AG04450 (cell line): Measurements from ENCODE around the gene RPS24. TPM values are rescaled to one million over a fixed set of nuclear protein-coding genes. Genes with fewer than 3 reads are reported as not detected.

Source experiments
- CTCF ChIA-PET: fragments of 300-600, 350-600 bp; formaldehyde crosslinking; extraction: SDS; loops from one replicate; lab custom pipeline; 2022; ENCODE audit warnings: antibody characterized with exemption, inconsistent platforms; lab: Charles Lee
- POLR2A ChIA-PET: fragments of 350-600 bp; formaldehyde crosslinking; extraction: SDS; loops from one replicate; lab custom pipeline; 2021; ENCODE audit warnings: antibody characterized with exemption, inconsistent platforms; lab: Yijun Ruan, JAX
- DNase-seq: peaks from one replicate; pipeline ENCODE4 v3.0.0-alpha.2; 2011; ENCODE audit warnings: low read depth, low spot score
- H3K27ac ChIP-seq: one replicate; pipeline ENCODE4 v1.5.1; 2012; ENCODE audit warnings: low read depth, low read length, control low read depth
- H3K27me3 ChIP-seq: one replicate; pipeline ENCODE4 v1.6.0; 2012; ENCODE audit warnings: low read length; ENCODE audit not compliant: control insufficient read depth, insufficient read depth
- H3K4me3 ChIP-seq: 2 replicates; pipeline ENCODE4 v1.5.1; 2011; ENCODE audit warnings: mild to moderate bottlenecking, low read depth, low read length, control low read depth
- H3K9me3 ChIP-seq: 2 replicates; pipeline ENCODE4 v1.5.1; 2012; ENCODE audit warnings: low read length; ENCODE audit not compliant: control insufficient read depth, insufficient read depth
- polyA plus RNA-seq: library from polyadenylated mRNA; depleted of rRNA; stranded (reverse); fragments of >200 nt; gene quantifications from 2 replicates; pipeline ENCODE4 v1.2.3, GENCODE V29; 2011
- TF ChIP-seq, protein P1 (sequence below): IDR thresholded peaks from 2 replicates; pipeline ENCODE4 v1.5.1; 2011; ENCODE audit warnings: low read depth, low read length, control low read depth, inconsistent platforms

The RPS24 gene
- polyA plus RNA-seq, 1 experiment = 3,777 TPM

DNA sequence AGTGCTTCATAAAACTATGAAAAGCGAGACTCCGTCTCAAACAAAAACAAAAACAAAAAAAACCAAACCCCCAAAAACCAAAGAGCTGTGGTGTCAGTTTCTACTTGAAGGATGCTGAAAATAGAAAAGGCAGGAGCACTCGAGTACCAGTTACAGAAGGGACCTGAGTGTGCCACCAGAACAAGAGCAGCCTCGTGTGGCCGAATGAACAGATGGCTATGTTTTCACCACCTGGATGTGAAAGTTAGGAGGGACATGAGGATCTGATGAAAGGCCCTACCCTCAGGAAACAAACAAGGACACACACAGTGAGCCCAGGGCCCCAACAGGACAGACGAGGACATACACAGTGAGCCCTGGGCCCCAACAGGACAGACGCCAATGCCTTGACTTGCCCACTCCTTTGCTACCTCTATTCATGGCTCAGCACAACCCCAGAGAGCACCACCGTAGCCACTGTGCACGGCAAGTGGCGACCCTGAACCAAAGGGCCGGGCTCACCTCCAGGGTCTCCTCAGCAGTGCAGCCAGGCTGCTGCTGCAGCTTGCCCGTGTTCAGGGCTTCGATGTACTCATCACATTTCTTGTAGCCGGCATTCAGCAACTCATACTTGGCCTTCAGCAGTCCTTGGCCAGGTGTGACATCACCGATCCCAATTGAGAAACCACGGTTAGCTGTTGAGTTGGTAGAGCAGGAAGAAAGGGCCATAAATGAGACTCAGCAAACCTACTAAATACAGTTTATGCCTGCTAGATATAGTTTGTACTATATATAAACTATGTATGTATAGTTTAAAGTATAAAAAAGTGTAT, 29.2 kb upstream of the RPS24 start:
- Histone ChIP-seq H3K27ac (no peak overlapping the region), H3K27me3 (no peaks in the 10 kb centered on the region), H3K4me3 (no peak overlapping the region), H3K9me3 (no peaks in the 10 kb centered on the region)
- ChIA-PET POLR2A (no interaction called here), CTCF (no interaction called here)
- TF ChIP-seq, protein P1, sequence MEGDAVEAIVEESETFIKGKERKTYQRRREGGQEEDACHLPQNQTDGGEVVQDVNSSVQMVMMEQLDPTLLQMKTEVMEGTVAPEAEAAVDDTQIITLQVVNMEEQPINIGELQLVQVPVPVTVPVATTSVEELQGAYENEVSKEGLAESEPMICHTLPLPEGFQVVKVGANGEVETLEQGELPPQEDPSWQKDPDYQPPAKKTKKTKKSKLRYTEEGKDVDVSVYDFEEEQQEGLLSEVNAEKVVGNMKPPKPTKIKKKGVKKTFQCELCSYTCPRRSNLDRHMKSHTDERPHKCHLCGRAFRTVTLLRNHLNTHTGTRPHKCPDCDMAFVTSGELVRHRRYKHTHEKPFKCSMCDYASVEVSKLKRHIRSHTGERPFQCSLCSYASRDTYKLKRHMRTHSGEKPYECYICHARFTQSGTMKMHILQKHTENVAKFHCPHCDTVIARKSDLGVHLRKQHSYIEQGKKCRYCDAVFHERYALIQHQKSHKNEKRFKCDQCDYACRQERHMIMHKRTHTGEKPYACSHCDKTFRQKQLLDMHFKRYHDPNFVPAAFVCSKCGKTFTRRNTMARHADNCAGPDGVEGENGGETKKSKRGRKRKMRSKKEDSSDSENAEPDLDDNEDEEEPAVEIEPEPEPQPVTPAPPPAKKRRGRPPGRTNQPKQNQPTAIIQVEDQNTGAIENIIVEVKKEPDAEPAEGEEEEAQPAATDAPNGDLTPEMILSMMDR = no peak
- no peak for DNase-seq

DNA sequence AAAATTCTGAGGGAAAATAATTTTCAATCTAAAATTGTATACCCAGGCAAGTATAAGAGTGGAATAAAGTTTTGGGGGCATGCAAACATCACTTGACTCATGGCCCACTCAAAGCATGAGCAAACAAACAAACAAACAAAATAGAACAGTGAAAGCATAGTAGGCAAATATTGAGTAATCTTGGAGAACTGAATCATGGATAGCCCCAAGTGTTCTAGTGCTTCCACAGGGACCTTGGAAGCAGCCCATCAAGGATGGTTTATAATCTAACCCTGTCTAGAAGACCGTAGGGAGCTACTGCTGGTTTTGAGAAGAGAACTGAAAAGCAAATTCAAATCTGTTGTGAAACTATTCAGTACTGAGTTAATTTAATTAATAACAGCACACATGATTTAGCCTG, 26.5 kb upstream of the RPS24 start:
- ChIA-PET CTCF (no interaction called here), POLR2A (no interaction called here)
- TF ChIP-seq, protein P1 = no peak

DNA sequence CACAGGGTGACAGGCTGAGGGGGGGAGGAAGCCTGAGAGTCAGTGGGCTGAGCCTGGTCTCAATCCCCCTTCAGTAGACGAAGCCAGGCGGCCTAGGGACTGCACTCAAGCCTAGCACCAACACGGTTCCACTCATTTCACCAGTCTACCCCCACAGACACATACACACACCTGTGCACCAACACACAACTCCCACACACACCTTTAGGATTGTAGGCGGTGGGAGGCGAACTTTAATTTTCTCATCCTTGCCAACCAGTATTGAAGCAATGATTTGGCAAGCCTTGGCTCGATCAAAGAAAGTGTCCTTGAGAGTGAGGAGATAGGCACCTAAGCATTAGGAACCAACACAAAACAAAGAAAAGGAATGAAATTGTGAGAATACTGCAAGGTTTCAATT, 24.0 kb upstream of the RPS24 start:
- Histone ChIP-seq H3K4me3 (no peak overlapping the region), H3K9me3 (no peaks in the 10 kb centered on the region), H3K27me3 (no peaks in the 10 kb centered on the region), H3K27ac (no peak overlapping the region)
- no peak for DNase-seq
- ChIA-PET CTCF (interaction anchor here (2.8 kb wide), 1 partner anchor 163 kb away, joined by 6 read pairs; no protein-coding TSS in a partner anchor), POLR2A (no interaction called here)
- TF ChIP-seq, protein P1 = no peak

More for the DNA sequence above, 26.5 kb upstream of the RPS24 start:
- DNase-seq = no peak
- no peaks in the 10 kb centered on the region for H3K27me3 ChIP-seq
- H3K9me3 ChIP-seq = no peaks in the 10 kb centered on the region
- no peak overlapping the region for H3K27ac ChIP-seq
- H3K4me3 ChIP-seq = no peak overlapping the region

DNA sequence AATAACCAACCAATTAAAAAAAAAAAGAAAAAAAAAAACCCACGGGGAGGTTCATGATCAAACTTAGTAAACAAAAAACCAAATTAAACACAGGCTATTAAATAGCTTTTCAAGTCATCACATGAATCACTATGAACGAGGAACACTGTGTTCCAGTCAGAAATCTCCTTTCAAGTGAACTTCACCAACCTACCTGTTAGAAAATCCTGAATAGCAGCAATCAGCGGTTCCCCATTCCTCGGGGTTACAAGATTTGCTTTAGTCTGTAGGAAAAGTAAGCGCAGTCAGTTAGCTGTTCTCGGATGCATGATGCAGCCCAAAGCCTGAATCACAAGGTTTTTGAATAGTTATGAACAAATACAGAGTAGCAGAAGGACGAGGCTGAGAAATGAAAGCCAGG, 23.4 kb upstream of the RPS24 start:
- no peaks in the 10 kb centered on the region for H3K9me3 ChIP-seq
- POLR2A ChIA-PET = no interaction called here
- TF ChIP-seq, protein P1 = no peak
- no peak for DNase-seq
- H3K27me3 ChIP-seq = no peaks in the 10 kb centered on the region
- no peak overlapping the region for H3K27ac ChIP-seq
- CTCF ChIA-PET = interaction anchor here (1.1 to 2.8 kb wide), 2 partner anchors 18 to 163 kb away, joined by 3 to 6 read pairs; no protein-coding TSS in a partner anchor
- no peak overlapping the region for H3K4me3 ChIP-seq

DNA sequence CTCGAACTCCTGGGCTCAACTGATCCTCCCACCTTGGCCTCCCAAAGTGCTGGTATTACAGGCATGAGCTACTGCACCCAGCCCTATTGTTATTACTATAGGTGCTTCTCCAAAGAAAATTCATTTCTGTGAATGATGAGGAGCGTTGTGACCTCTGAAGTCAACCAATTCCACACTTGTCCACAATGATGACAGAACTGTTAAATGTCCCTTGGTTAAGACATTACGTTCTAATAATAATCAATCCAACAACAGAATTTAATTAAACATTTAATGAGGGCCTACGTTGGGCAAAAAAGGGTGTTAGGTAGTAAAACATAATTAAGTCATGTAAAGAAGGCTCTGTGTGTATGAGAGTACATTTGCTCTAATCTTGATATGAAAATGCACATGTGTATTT, 22.6 kb upstream of the RPS24 start:
- CTCF ChIA-PET = interaction anchor here (1.1 to 2.8 kb wide), 2 partner anchors 17 to 164 kb away, joined by 3 to 6 read pairs; no protein-coding TSS in a partner anchor
- TF ChIP-seq, protein P1 = no peak
- POLR2A ChIA-PET = no interaction called here
- Histone ChIP-seq H3K4me3 (no peak overlapping the region), H3K27me3 (no peaks in the 10 kb centered on the region), H3K27ac (no peak overlapping the region), H3K9me3 (no peaks in the 10 kb centered on the region)
- no peak for DNase-seq
